Progenitor cell of endocrine pancreas (in vitro differentiated cells): ENCODE data around the gene COG7. TPM values are rescaled to one million over a fixed set of nuclear protein-coding genes. Genes with fewer than 3 reads are reported as not detected.

Experiments
- DNase-seq: peaks from one replicate; pipeline ENCODE4 v3.0.0; 2021; ENCODE audit warnings: low spot score; ENCODE audit not compliant: unreplicated experiment
- H3K27ac Mint-ChIP-seq: 2 replicates; pipeline ENCODE4 v1.8.0; 2021; ENCODE audit warnings: mild to moderate bottlenecking, moderate library complexity, mixed read lengths
- H3K27me3 Mint-ChIP-seq: 2 replicates; pipeline ENCODE4 v1.8.0; 2021; ENCODE audit warnings: mixed read lengths
- H3K36me3 Mint-ChIP-seq: 2 replicates; pipeline ENCODE4 v1.8.0; 2022; ENCODE audit warnings: mixed read lengths; ENCODE audit not compliant: insufficient read depth
- H3K4me1 Mint-ChIP-seq: 2 replicates; pipeline ENCODE4 v1.8.0; 2021; ENCODE audit warnings: low read depth, mixed read lengths
- H3K4me3 Mint-ChIP-seq: 2 replicates; pipeline ENCODE4 v1.8.0; 2021; ENCODE audit warnings: low read depth, mild to moderate bottlenecking, moderate library complexity, mixed read lengths
- H3K9me3 Mint-ChIP-seq: 2 replicates; pipeline ENCODE4 v1.8.0; 2021; ENCODE audit warnings: low read depth, mixed read lengths
- total RNA-seq: library from RNA; stranded (reverse); gene quantifications from 2 replicates; pipeline ENCODE4 v1.2.1, GENCODE V29; 2021
- TF ChIP-seq, protein P1 (sequence below): fragments of 200-600 bp; sonication (generic); IDR thresholded peaks from one replicate; pipeline ENCODE4 v1.5.0; 2021; ENCODE audit warnings: antibody characterized with exemption, mild to moderate bottlenecking; ENCODE audit not compliant: unreplicated experiment

COG7 gene
- total RNA-seq, 1 donor from 2014 or later: 28.3 TPM

- Mint-ChIP-seq H3K4me3 (no peak overlapping the region), H3K4me1 (no peaks in the 10 kb centered on the region), H3K27me3 (peaks cover 22% of the 10 kb centered on the region), H3K36me3 (no peaks in the 10 kb centered on the region), H3K27ac (no peak overlapping the region), H3K9me3 (no peaks in the 10 kb centered on the region)
- no peak for DNase-seq
- TF ChIP-seq, protein P1, sequence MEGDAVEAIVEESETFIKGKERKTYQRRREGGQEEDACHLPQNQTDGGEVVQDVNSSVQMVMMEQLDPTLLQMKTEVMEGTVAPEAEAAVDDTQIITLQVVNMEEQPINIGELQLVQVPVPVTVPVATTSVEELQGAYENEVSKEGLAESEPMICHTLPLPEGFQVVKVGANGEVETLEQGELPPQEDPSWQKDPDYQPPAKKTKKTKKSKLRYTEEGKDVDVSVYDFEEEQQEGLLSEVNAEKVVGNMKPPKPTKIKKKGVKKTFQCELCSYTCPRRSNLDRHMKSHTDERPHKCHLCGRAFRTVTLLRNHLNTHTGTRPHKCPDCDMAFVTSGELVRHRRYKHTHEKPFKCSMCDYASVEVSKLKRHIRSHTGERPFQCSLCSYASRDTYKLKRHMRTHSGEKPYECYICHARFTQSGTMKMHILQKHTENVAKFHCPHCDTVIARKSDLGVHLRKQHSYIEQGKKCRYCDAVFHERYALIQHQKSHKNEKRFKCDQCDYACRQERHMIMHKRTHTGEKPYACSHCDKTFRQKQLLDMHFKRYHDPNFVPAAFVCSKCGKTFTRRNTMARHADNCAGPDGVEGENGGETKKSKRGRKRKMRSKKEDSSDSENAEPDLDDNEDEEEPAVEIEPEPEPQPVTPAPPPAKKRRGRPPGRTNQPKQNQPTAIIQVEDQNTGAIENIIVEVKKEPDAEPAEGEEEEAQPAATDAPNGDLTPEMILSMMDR: no peak
Measured at GRCh38 chr16:23345237-23345636, 107.8 kb downstream of the COG7 start.

DNA sequence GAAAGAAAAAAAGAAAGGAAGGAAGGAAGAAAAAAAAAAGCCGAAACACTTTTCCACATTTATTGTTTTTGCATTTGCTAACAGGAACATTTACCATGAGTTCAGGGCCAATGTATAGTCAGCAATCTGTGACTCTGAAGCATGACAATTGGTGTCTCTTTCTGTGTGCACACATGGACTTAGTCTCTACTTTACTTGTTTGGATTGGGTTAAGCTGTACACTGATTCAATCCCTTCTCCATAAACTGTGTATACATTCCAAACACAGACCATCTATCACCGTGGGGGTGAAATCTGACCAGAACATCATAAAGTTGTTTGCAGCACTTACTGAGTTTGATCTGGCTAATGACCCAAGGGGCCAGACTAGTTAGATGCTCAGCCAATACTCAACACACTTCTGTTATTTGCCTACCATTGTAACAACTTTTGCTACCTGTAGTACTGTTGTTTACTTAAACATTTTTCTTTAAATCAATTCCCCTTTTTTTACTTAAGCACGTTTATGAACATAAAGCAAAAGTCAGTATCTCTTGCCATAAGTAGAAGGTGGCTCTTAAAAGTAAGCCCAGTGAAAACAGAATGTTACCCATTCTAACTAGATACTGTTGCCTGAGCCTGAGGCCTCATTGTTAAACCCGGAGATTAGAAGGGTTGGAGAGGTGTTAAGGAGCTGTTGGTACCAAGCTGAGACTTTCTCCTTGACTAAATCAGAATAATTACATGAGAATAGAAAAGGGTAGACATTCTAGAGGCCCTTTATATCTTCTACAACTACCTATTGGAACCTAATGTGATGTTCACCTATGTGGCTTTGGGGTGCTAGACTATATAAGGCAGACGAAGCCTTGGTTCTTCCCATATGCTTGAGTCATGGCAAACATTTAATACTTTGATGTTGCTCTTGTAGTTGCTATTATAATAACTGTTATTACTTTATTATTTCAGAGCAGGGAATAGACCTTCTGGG lies 109.1 kb downstream of the COG7 start:
- no peaks in the 10 kb centered on the region for H3K9me3 Mint-ChIP-seq
- H3K4me1 Mint-ChIP-seq: no peaks in the 10 kb centered on the region
- H3K4me3 Mint-ChIP-seq: no peak overlapping the region
- no peak overlapping the region for H3K27ac Mint-ChIP-seq
- peaks cover 18% of the 10 kb centered on the region for H3K27me3 Mint-ChIP-seq
- H3K36me3 Mint-ChIP-seq: no peaks in the 10 kb centered on the region
- DNase-seq: no peak
- TF ChIP-seq, protein P1: no peak

DNA sequence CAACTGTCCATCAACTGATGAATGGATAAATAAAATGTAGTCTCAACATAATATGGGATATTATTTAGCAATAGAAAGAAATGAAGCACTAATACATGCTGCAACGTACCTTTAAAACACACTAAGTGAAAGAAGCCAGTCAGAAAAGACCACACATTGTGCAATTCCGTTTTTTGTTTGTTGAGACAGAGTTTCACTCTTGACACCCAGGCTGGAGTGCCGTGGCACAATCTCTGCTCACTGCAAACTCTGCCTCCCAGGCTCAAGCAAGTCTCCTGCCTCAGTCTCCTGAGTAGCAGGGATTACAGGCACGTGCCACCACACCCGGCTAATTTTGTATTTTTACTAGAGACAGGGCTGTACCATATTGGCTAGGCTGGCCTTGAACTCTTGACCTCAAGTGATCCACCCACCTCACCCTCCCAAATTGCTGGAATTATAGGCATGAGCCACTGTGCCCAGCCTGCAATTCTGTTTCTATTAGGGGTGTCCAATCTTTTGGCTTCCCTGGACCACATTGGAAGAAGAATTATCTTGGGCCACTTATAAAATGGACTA lies 110.8 kb downstream of the COG7 start:
- H3K27me3 Mint-ChIP-seq: peaks cover 10% of the 10 kb centered on the region
- no peak overlapping the region for H3K4me3 Mint-ChIP-seq
- TF ChIP-seq, protein P1: no peak
- peaks cover 7% of the 10 kb centered on the region for H3K9me3 Mint-ChIP-seq
- DNase-seq: no peak
- H3K27ac Mint-ChIP-seq: no peak overlapping the region
- H3K4me1 Mint-ChIP-seq: no peaks in the 10 kb centered on the region
- H3K36me3 Mint-ChIP-seq: no peaks in the 10 kb centered on the region

- Mint-ChIP-seq H3K27me3 (peaks cover 6% of the 10 kb centered on the region), H3K27ac (no peak overlapping the region), H3K4me1 (no peaks in the 10 kb centered on the region), H3K36me3 (no peaks in the 10 kb centered on the region), H3K9me3 (peaks cover 7% of the 10 kb centered on the region), H3K4me3 (no peak overlapping the region)
- DNase-seq: no peak
- TF ChIP-seq, protein P1: no peak
Measured at GRCh38 chr16:23339787-23340186, 113.2 kb downstream of the COG7 start.

Other genes with a start within 250 kb of the COG7 start
- not detected in 2 replicates for gene SCNN1B, start 150.9 kb downstream of the COG7 start, total RNA-seq
- 87.5 and 89.9 TPM in 2 replicates for gene GGA2, start 57.3 kb upstream of the COG7 start, total RNA-seq
- 24.7 and 26.6 TPM in 2 replicates for gene EARS2, start 104.2 kb upstream of the COG7 start, total RNA-seq
- 101 and 106 TPM in 2 replicates for gene UBFD1, start 104.5 kb upstream of the COG7 start, total RNA-seq
- 75.9 and 80.2 TPM in 2 replicates for gene NDUFAB1, start 143.1 kb upstream of the COG7 start, total RNA-seq
- gene PALB2, start 188.1 kb upstream of the COG7 start, total RNA-seq: 21.0 TPM in 2 replicates
- 79.8 and 88.9 TPM in 2 replicates for gene DCTN5, start 188.3 kb upstream of the COG7 start, total RNA-seq
- gene PLK1, start 225.7 kb upstream of the COG7 start, total RNA-seq: 30.4 and 36.2 TPM in 2 replicates